DND-41 (cell line): ENCODE data around the gene SLC2A10.

Experiments
- EZH2 ChIP-seq: IDR thresholded peaks from 3 replicates; pipeline ENCODE4 v1.6.1; 2012; ENCODE audit warnings: borderline replicate concordance, low read depth, mild to moderate bottlenecking, moderate library complexity, low read length, inconsistent platforms; ENCODE audit not compliant: severe bottlenecking
- TF ChIP-seq, protein P1 (sequence below): IDR thresholded peaks from 2 replicates; pipeline ENCODE4 v1.5.1; 2012; ENCODE audit warnings: borderline replicate concordance, low read length, moderate library complexity, mild to moderate bottlenecking; ENCODE audit not compliant: poor library complexity, severe bottlenecking; ENCODE audit errors: extremely low read depth

DNA sequence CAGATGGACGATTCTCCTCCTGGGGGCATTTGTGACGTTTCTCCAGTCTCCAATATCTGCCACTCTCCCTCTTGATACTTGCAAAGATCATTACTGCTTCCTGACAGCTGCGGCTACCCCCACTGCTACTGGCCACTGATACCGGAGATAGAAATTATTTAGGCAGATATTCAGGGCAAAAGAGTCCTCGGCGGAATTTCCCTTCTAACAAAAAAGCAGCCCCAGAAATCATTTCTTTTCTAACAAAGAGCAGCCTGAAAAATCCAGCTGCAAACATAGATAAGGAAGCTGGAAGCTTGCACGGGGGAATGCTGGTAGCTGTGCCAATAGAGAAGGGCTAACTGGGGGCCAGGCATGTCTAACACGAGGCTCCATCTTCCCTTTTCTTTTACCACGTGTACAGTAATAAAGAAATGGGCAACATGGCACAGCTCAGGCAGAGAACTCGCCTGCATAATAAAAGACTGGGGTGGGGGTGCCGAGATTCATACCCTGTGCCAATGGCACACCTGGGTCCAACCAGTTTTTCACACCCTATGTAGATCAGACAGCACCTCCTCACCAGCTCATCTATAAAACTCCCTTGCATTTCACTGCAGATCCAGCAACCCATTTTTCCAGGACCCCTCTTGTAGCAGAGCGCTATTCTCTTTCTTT is 26.3 kb upstream of the SLC2A10 start:
- TF ChIP-seq EZH2: no peak
- TF ChIP-seq, protein P1, sequence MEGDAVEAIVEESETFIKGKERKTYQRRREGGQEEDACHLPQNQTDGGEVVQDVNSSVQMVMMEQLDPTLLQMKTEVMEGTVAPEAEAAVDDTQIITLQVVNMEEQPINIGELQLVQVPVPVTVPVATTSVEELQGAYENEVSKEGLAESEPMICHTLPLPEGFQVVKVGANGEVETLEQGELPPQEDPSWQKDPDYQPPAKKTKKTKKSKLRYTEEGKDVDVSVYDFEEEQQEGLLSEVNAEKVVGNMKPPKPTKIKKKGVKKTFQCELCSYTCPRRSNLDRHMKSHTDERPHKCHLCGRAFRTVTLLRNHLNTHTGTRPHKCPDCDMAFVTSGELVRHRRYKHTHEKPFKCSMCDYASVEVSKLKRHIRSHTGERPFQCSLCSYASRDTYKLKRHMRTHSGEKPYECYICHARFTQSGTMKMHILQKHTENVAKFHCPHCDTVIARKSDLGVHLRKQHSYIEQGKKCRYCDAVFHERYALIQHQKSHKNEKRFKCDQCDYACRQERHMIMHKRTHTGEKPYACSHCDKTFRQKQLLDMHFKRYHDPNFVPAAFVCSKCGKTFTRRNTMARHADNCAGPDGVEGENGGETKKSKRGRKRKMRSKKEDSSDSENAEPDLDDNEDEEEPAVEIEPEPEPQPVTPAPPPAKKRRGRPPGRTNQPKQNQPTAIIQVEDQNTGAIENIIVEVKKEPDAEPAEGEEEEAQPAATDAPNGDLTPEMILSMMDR: no peak
